A673 (cell line): ENCODE results near the gene KIF17. TPM values are rescaled to one million over a fixed set of nuclear protein-coding genes. Genes with fewer than 3 reads are reported as not detected.

Experiments
- BruUV-seq: library from RNA; stranded (reverse); fragments of 400-500 nt; replicated peaks from 2 replicates; lab custom pipeline; 2021; lab: Mats Ljungman, UMichigan
- CTCF ChIA-PET: fragments of 300-600 bp; sonication (Branson Sonifier 250); formaldehyde crosslinking; loops from one replicate; lab custom pipeline; 2022; ENCODE audit warnings: antibody characterized with exemption; lab: Charles Lee
- POLR2A ChIA-PET: fragments of 300-600 bp; sonication (Branson Sonifier 250); formaldehyde crosslinking; loops from one replicate; lab custom pipeline; 2022; ENCODE audit warnings: antibody characterized with exemption; ENCODE audit not compliant: low non-redundant PET; lab: Charles Lee
- DNase-seq: peaks from one replicate; pipeline ENCODE4 v3.0.0-alpha.2; 2015; ENCODE audit warnings: low spot score
- H3K27ac ChIP-seq: fragments of 200-600 bp; sonication (generic); 2 replicates; pipeline ENCODE4 v1.5.1; 2016; ENCODE audit warnings: mixed run types, low read depth, mild to moderate bottlenecking, mixed read lengths, antibody characterized with exemption, low read length; ENCODE audit not compliant: poor library complexity, severe bottlenecking
- H3K27me3 ChIP-seq: fragments of 200-600 bp; sonication (generic); replicated peaks from 2 replicates; pipeline ENCODE4 v1.6.1; 2017; ENCODE audit warnings: mixed run types, low read depth, mild to moderate bottlenecking, mixed read lengths, antibody characterized with exemption, low read length; ENCODE audit not compliant: insufficient read depth, poor library complexity
- H3K36me3 ChIP-seq: fragments of 200-600 bp; sonication (generic); 2 replicates; pipeline ENCODE4 v1.6.1; 2016; ENCODE audit warnings: mixed run types, mild to moderate bottlenecking, mixed read lengths, antibody characterized with exemption, low read length; ENCODE audit not compliant: insufficient read depth, poor library complexity, severe bottlenecking
- H3K4me1 ChIP-seq: fragments of 200-600 bp; sonication (generic); 2 replicates; pipeline ENCODE4 v1.6.1; 2017; ENCODE audit warnings: mixed run types, mild to moderate bottlenecking, mixed read lengths, antibody characterized with exemption, low read length; ENCODE audit not compliant: insufficient read depth, poor library complexity, severe bottlenecking
- H3K4me3 ChIP-seq: fragments of 200-600 bp; sonication (generic); 2 replicates; pipeline ENCODE4 v1.5.1; 2016; ENCODE audit warnings: low read depth, mixed run types, mild to moderate bottlenecking, mixed read lengths, low read length; ENCODE audit not compliant: poor library complexity, severe bottlenecking
- H3K9me3 ChIP-seq: fragments of 200-600 bp; sonication (generic); 2 replicates; pipeline ENCODE4 v1.6.1; 2016; ENCODE audit warnings: mixed run types, low read depth, mild to moderate bottlenecking, mixed read lengths, antibody characterized with exemption, low read length; ENCODE audit not compliant: poor library complexity, severe bottlenecking
- EZH2 ChIP-seq: fragments of 200-600 bp; sonication (generic); IDR thresholded peaks from 2 replicates; pipeline ENCODE4 v1.6.1; 2017; ENCODE audit warnings: borderline replicate concordance, low read depth, mild to moderate bottlenecking, mixed read lengths, antibody characterized with exemption, low read length; ENCODE audit not compliant: poor library complexity, severe bottlenecking
- intact Hi-C: fragments of 100-400 bp; cut with micrococcal nuclease; formaldehyde crosslinking; loops from one replicate; pipeline ENCODE4 v1.10.0; 2022; ENCODE audit not compliant: unreplicated experiment
- total RNA-seq: library from RNA; stranded (reverse); gene quantifications from 2 replicates; pipeline ENCODE4 v1.2.3, GENCODE V29; 2021
- TF ChIP-seq, protein P1 (sequence below): fragments of 300-800, 200-600 bp; sonication (generic); conservative IDR thresholded peaks from 2 replicates; pipeline ENCODE4 v1.5.1; 2017; ENCODE audit warnings: low read depth, mild to moderate bottlenecking, antibody characterized with exemption, low read length, moderate library complexity, mixed read lengths

KIF17 gene
- total RNA-seq, 1 experiment from 2014 or later: 0.71 TPM

DNA sequence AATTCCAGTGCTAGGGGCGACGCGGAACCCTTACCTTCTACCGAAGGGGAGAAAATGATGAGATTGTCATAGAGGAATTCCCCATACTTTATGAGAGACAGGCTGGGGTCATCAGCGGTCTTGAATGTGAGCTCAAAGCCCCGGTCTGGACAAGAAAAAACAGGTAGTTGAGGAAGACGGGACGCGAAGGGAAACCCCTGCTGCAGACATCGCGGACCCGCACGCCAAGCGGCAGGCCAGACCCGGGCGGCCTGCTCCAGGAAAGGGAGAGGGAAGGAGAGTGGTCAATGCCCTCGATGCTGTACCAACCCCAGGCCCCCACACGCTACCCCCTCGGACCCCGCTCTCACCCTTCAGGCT, 57.0 kb downstream of the KIF17 start:
- no peak for TF ChIP-seq EZH2
- TF ChIP-seq, protein P1, sequence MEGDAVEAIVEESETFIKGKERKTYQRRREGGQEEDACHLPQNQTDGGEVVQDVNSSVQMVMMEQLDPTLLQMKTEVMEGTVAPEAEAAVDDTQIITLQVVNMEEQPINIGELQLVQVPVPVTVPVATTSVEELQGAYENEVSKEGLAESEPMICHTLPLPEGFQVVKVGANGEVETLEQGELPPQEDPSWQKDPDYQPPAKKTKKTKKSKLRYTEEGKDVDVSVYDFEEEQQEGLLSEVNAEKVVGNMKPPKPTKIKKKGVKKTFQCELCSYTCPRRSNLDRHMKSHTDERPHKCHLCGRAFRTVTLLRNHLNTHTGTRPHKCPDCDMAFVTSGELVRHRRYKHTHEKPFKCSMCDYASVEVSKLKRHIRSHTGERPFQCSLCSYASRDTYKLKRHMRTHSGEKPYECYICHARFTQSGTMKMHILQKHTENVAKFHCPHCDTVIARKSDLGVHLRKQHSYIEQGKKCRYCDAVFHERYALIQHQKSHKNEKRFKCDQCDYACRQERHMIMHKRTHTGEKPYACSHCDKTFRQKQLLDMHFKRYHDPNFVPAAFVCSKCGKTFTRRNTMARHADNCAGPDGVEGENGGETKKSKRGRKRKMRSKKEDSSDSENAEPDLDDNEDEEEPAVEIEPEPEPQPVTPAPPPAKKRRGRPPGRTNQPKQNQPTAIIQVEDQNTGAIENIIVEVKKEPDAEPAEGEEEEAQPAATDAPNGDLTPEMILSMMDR: no peak
- ChIA-PET POLR2A (no interaction called here), CTCF (interaction anchor here (0.6 to 1.4 kb wide), 3 partner anchors 27 to 84 kb away, joined by 3 to 6 read pairs (median 4); no protein-coding TSS in a partner anchor)
- intact Hi-C loops: no loop called here
- Histone ChIP-seq H3K27ac (peak overlapping the region; percentile 65), H3K4me1 (peaks cover 10% of the 10 kb centered on the region), H3K4me3 (peak overlapping the region; percentile 86), H3K36me3 (peaks cover 40% of the 10 kb centered on the region), H3K9me3 (no peaks in the 10 kb centered on the region), H3K27me3 (no peaks in the 10 kb centered on the region)
- no TSS peak for BruUV-seq
- DNase-seq: no peak

DNA sequence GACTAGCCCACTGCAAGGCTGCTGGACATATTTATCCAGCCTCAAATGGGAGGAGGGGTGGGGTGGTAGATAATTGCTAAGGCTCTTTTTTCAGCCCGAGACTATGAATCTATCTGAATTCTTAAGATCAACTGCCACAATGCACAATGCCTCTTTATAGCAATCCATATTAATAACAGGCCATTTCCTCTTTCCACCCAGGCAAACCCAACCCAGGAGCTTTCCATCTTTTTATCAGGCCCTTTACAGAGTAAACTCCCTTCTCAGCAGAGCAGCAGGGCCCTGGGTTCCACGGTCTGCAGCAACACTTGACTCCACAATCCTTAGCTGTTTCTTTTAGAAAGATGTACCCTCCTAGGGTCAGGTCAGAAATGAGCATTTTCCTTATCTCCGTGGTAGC, 57.4 kb downstream of the KIF17 start:
- H3K4me1 ChIP-seq: peaks cover 10% of the 10 kb centered on the region
- POLR2A ChIA-PET: no interaction called here
- TSS peak; percentile 60 for BruUV-seq
- intact Hi-C loops: no loop called here
- TF ChIP-seq, protein P1: no peak
- TF ChIP-seq EZH2: no peak
- H3K9me3 ChIP-seq: no peaks in the 10 kb centered on the region
- H3K36me3 ChIP-seq: peaks cover 45% of the 10 kb centered on the region
- peak overlapping the region; percentile 65 for H3K27ac ChIP-seq
- H3K27me3 ChIP-seq: no peaks in the 10 kb centered on the region
- peak overlapping the region; percentile 86 for H3K4me3 ChIP-seq
- DNase-seq: no peak
- CTCF ChIA-PET: interaction anchor here (0.6 to 1.4 kb wide), 3 partner anchors 26 to 84 kb away, joined by 3 to 4 read pairs (median 3); no protein-coding TSS in a partner anchor

DNA sequence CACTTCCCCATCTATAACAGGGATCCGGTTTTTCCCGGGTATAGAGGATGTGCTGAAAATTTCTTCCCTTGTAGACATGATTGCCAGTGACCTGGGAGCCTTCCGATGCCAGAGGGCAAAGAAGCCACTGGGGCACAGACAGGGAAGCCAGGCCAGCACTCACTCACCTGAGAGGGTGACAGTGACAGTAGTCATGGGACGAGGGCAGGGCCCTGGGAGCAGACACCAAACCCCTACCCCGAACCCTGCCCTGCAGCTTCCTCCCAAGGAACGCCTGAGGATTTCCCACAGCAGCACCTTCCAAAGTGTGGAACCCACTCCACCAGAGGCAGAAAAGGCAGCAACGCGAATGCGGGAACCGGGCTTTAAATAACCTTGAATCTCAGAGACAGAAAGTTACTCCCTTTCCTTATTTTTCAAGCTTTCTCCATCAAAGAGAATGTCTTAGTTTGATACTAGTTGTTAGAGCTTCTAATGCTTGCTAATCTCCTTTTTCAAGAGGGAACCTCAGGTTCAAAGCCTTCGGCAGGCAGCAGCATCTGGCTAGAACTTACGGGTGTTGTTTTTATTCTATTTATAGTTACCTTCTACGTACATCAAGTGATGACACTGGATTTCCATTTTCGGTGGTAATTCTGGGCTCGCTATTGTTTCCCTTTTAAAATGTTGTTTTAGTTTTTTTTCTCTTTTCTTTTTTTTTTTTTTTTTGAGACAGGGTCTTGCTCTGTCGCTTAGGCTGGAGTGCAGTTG, 59.5 kb downstream of the KIF17 start:
- POLR2A ChIA-PET: no interaction called here
- Histone ChIP-seq H3K36me3 (peaks cover 59% of the 10 kb centered on the region), H3K27ac (no peak overlapping the region), H3K4me3 (no peak overlapping the region), H3K4me1 (peaks cover 10% of the 10 kb centered on the region), H3K27me3 (no peaks in the 10 kb centered on the region), H3K9me3 (no peaks in the 10 kb centered on the region)
- intact Hi-C loops: no loop called here
- TF ChIP-seq, protein P1: no peak
- no peak for TF ChIP-seq EZH2
- CTCF ChIA-PET: no interaction called here
- DNase-seq: no peak
- BruUV-seq: no TSS peak
